Mucosa of stomach (tissue), 1 donor: ENCODE measurements around the gene KRTAP9-6.

Experiments
- H3K27me3 ChIP-seq: one replicate; pipeline ENCODE4 v1.7.0; 2013; ENCODE audit warnings: mild to moderate bottlenecking, low read length; ENCODE audit not compliant: control insufficient read depth, insufficient read depth
- H3K36me3 ChIP-seq: one replicate; pipeline ENCODE4 v1.7.0; 2013; ENCODE audit warnings: low read length; ENCODE audit not compliant: control insufficient read depth, insufficient read depth
- H3K4me1 ChIP-seq: one replicate; pipeline ENCODE4 v1.7.0; 2013; ENCODE audit warnings: mild to moderate bottlenecking, low read length; ENCODE audit not compliant: control insufficient read depth, insufficient read depth
- H3K4me3 ChIP-seq: one replicate; pipeline ENCODE4 v1.7.0; 2013; ENCODE audit warnings: low read length
- H3K9ac ChIP-seq: one replicate; pipeline ENCODE4 v1.7.0; 2013; ENCODE audit warnings: mild to moderate bottlenecking, low read length, moderate library complexity
- H3K9me3 ChIP-seq: one replicate; pipeline ENCODE4 v1.7.0; 2013; ENCODE audit warnings: mild to moderate bottlenecking, low read length, moderate library complexity; ENCODE audit not compliant: control insufficient read depth
- donor health status: Pancreatic carcinoma.

Gene KRTAP9-6

DNA sequence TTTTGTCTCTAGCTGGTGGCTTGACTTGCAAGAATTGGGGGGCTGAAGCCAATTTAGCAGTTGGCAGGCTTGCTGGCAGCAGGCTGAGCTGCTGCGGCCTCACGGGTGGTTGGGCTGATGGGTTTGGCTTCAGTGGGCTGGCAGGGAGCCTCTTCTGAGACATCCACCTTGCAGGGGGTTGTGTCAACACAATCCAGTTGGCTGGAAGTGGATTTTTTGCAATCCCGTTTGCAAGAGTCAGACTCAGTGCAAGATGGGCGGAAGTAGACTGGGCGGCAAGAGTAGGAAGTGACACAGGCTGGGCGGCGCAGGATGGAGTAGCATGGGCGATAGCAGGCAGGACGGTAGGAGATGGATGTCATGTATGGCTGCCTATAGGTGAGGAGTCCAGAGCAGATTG lies 42.5 kb downstream of the KRTAP9-6 start:
- Histone ChIP-seq H3K9ac (no peak overlapping the region), H3K9me3 (no peaks in the 10 kb centered on the region), H3K4me3 (no peak overlapping the region), H3K36me3 (no peaks in the 10 kb centered on the region), H3K4me1 (no peaks in the 10 kb centered on the region), H3K27me3 (no peaks in the 10 kb centered on the region)

DNA sequence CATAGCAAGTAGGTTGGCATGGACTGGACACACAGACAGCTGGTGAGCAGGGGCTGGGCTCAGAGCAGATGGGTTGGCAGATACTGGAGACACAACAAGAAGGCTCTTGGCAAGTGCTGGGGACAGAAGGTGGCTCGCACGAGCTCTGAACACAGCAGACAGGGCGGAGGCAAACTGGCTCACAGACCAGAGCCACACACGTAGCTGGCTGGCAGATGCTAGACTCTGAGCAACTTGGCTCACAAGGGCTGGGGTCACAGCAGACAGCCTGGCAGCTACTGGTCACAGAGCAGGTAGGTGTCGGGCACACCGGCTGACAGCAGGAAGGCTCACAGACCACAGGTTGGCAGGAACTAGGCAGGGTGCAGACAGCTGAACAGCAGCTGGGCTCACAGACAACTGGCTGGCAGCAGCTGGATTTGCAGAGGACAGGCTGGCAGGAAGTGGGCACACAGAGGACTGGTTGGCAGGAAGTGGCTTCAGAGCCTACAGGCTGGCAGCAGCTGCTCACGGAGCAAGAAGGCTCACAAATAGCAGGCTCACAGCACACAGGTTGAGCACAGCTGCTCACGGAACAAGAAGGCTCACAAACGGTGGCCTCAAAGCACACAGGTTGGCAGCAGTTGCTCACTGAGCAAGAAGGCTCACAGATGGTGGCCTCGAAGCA lies 43.2 kb downstream of the KRTAP9-6 start:
- no peaks in the 10 kb centered on the region for H3K4me1 ChIP-seq
- H3K36me3 ChIP-seq = no peaks in the 10 kb centered on the region
- H3K9ac ChIP-seq = no peak overlapping the region
- no peaks in the 10 kb centered on the region for H3K9me3 ChIP-seq
- no peaks in the 10 kb centered on the region for H3K27me3 ChIP-seq
- no peak overlapping the region for H3K4me3 ChIP-seq

DNA sequence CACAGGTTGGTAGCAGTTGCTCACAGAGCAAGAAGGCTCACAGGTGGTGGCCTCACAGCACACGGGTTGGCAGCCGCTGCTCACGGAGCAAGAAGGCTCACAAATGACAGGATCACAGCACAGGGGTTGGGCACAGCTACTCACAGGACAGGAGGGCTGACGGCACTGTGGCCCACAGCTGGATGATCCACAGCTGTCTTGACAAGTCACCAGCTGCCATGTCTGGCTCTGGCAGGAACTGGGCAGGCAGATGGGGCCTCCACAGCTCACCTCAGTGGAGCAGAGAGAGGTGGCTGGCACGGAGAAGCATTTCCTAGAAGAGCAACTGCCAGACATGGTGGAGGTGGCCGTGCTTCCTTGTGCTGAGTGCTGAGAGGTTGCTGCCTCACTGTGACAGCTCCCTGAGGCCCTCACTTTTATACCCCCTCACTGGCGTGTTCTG lies 43.8 kb downstream of the KRTAP9-6 start, which contains the start of gene KRTAP16-1:
TSS of gene KRTAP16-1 (minus strand) at position 392 of the 442 bp plus-strand sequence. CDS start at position 336, 56 bp downstream.
- Histone ChIP-seq H3K4me3 (no peak within 1 kb of the TSS), H3K4me1 (no peaks in the 10 kb centered on the region), H3K36me3 (no peaks in the 10 kb centered on the region), H3K9ac (no peak within 1 kb of the TSS), H3K9me3 (no peaks in the 10 kb centered on the region), H3K27me3 (no peaks in the 10 kb centered on the region)

DNA sequence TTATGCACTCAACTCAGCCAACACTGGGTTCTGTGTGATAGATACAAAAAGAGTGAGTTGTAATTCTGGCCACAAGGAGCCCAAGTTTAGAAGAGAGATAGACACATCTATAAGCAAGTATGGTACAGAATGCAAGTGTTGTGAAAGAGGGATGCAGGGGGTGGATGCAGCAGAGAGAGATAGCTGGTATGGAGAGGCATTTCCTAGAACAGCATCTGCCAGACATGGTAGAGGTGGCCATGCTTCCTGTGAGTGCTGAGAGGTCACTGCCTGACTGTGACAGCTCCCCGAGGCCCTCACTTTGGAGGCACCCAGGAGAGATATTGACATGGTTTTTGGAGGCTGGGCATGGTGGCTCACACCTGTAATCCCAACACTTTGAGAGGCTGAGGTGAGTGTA lies 45.9 kb downstream of the KRTAP9-6 start:
- Histone ChIP-seq H3K9me3 (no peaks in the 10 kb centered on the region), H3K36me3 (no peaks in the 10 kb centered on the region), H3K9ac (no peak overlapping the region), H3K4me3 (no peak overlapping the region), H3K4me1 (no peaks in the 10 kb centered on the region), H3K27me3 (no peaks in the 10 kb centered on the region)

DNA sequence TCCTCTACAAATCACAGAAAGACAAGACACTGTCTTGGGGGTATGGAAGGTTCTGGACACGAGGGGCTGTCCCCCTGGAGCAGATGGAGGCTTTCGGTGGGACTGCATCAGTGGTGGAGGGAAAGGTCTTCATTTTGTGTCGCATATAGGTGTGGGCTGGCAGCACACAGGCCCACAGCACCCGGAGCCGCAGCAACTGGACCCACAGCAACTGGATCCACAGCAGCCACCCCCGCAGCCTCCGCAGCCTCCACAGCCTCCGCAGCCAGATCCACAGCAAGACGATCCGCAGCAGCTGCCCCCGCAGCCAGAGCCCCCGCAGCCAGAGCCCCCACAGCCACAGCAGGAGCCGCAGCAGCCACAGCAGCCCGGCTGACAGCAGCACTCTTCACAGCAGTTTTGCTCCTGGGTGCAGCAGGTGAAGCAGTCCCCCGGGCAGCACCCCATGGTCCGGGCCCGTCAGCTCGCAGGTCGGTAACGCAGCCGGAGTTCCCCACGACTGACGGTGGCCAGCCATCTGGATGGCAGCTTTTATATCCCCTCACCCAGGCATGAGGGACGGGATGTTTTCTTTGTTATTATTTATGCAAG lies 50.1 kb downstream of the KRTAP9-6 start, which contains the start of gene KRTAP17-1:
TSS of gene KRTAP17-1 (minus strand) at position 507 of the 591 bp plus-strand sequence. CDS start at position 447, 60 bp downstream.
- no peaks in the 10 kb centered on the region for H3K4me1 ChIP-seq
- no peaks in the 10 kb centered on the region for H3K27me3 ChIP-seq
- H3K4me3 ChIP-seq = no peak within 1 kb of the TSS
- H3K36me3 ChIP-seq = no peaks in the 10 kb centered on the region
- H3K9ac ChIP-seq = no peak within 1 kb of the TSS
- H3K9me3 ChIP-seq = no peaks in the 10 kb centered on the region
